Mesendoderm (in vitro differentiated cells): ENCODE measurements around the gene PHKG1.
"Not testable (repeated sequence)": the region's sequence is repeated elsewhere in the genome, so short reads cannot be mapped to it uniquely, and the experiment has no call there.

ENCODE experiments used
- DNase-seq: peaks from one replicate; pipeline ENCODE4 v3.0.0; 2013
- H2AK5ac ChIP-seq: 2 replicates; pipeline ENCODE4 v1.6.1; 2013; ENCODE audit warnings: low read length, inconsistent platforms
- H2BK120ac ChIP-seq: 2 replicates; pipeline ENCODE4 v1.6.1; 2013; ENCODE audit warnings: low read depth, mild to moderate bottlenecking, low read length, moderate library complexity, mixed read lengths
- H2BK15ac ChIP-seq: replicated peaks from 2 replicates; pipeline ENCODE4 v1.6.1; 2013; ENCODE audit warnings: low read depth, mild to moderate bottlenecking, moderate library complexity
- H2BK5ac ChIP-seq: 2 replicates; pipeline ENCODE4 v1.6.1; 2013; ENCODE audit warnings: low read length, inconsistent platforms
- H3K18ac ChIP-seq: 2 replicates; pipeline ENCODE4 v1.6.1; 2013; ENCODE audit warnings: mild to moderate bottlenecking, low read length, mixed read lengths
- H3K23ac ChIP-seq: one replicate; pipeline ENCODE4 v1.6.1; 2013; ENCODE audit warnings: low read length
- H3K27ac ChIP-seq: 2 replicates; pipeline ENCODE4 v1.5.1; 2013; ENCODE audit warnings: low read depth, mild to moderate bottlenecking, inconsistent platforms, low read length, moderate library complexity
- H3K27me3 ChIP-seq: 2 replicates; pipeline ENCODE4 v1.6.1; 2013; ENCODE audit warnings: low read length, control low read depth, mild to moderate bottlenecking, inconsistent platforms; ENCODE audit not compliant: insufficient read depth, poor library complexity
- H3K36me3 ChIP-seq: 2 replicates; pipeline ENCODE4 v1.6.1; 2013; ENCODE audit warnings: low read length, inconsistent platforms; ENCODE audit not compliant: control insufficient read depth, insufficient read depth
- H3K4ac ChIP-seq: one replicate; pipeline ENCODE4 v1.6.1; 2013; ENCODE audit warnings: low read depth, mild to moderate bottlenecking, low read length, moderate library complexity
- H3K4me1 ChIP-seq: 2 replicates; pipeline ENCODE4 v1.6.1; 2013; ENCODE audit warnings: low read depth, low read length, inconsistent platforms; ENCODE audit not compliant: control insufficient read depth
- H3K4me2 ChIP-seq: 2 replicates; pipeline ENCODE4 v1.6.1; 2013; ENCODE audit warnings: low read length
- H3K4me3 ChIP-seq: 2 replicates; pipeline ENCODE4 v1.5.1; 2013; ENCODE audit warnings: mild to moderate bottlenecking, low read length
- H3K56ac ChIP-seq: one replicate; pipeline ENCODE4 v1.6.1; 2013; ENCODE audit warnings: low read length
- H3K79me1 ChIP-seq: 2 replicates; pipeline ENCODE4 v1.6.1; 2013; ENCODE audit warnings: low read length, inconsistent platforms
- H3K79me2 ChIP-seq: 2 replicates; pipeline ENCODE4 v1.6.1; 2013; ENCODE audit warnings: mild to moderate bottlenecking, low read length; ENCODE audit not compliant: control insufficient read depth, insufficient read depth
- H3K9ac ChIP-seq: 2 replicates; pipeline ENCODE4 v1.6.1; 2013; ENCODE audit warnings: low read length, inconsistent platforms
- H4K5ac ChIP-seq: one replicate; pipeline ENCODE4 v1.6.1; 2013; ENCODE audit warnings: low read length
- H4K8ac ChIP-seq: one replicate; pipeline ENCODE4 v1.6.1; 2013; ENCODE audit warnings: low read depth, mild to moderate bottlenecking, control low read depth, low read length, moderate library complexity
- WGBS: extraction: QIAGEN DNeasy Blood & Tissue Kit; methylation state at CpG from one replicate; pipeline ENCODE4 v1.1.7; 2013; ENCODE audit warnings: low lambda C conversion rate, missing lambda C conversion rate; ENCODE audit not compliant: insufficient coverage; ENCODE audit errors: extremely low coverage; 5-methylcytosine and 5-hydroxymethylcytosine counted together

Gene PHKG1

DNA sequence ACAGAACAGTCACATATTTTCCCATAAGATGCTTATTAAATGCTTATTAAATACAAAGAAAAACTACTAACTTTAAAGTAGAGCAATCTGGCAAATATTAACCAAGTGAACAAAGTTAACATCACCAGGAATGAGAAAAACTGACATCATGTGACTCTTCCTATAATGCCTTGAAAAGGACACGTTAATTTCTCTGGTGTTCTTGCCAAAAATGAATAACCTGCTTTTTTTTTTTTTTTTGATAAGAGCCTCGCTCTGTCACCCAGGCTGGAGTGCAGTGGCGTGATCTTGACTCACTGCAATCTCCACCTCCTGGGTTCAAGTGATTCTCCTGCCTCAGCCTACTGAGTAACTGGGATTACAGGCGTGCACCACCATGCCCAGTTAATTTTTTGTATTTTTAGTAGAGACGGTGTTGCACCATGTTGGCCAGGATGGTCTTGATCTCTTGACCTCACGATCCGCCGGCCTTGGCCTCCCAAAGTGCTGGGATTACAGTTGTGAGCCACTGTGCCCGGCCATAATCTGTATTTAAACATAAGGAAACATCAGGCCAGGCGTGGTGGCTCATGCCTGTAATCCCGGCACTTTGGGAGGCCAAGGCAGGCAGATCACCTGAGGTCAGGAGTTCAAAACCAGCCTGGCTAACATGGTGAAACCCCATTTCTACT, 45.2 kb downstream of the PHKG1 start:
- H3K27me3 ChIP-seq, H3K23ac ChIP-seq, H3K36me3 ChIP-seq, H3K4me1 ChIP-seq, H4K5ac ChIP-seq, H2BK120ac ChIP-seq, H2BK15ac ChIP-seq, H3K4me2 ChIP-seq, H3K56ac ChIP-seq, H3K79me1 ChIP-seq, H3K4me3 ChIP-seq, H4K8ac ChIP-seq, H3K4ac ChIP-seq, H2BK5ac ChIP-seq, DNase-seq, H3K9ac ChIP-seq, H3K18ac ChIP-seq, H2AK5ac ChIP-seq, H3K27ac ChIP-seq: not testable (repeated sequence)
- peaks cover 19% of the 10 kb centered on the region for H3K79me2 ChIP-seq
- no CpG with 5 or more reads among the region's 11 CpGs for WGBS

DNA sequence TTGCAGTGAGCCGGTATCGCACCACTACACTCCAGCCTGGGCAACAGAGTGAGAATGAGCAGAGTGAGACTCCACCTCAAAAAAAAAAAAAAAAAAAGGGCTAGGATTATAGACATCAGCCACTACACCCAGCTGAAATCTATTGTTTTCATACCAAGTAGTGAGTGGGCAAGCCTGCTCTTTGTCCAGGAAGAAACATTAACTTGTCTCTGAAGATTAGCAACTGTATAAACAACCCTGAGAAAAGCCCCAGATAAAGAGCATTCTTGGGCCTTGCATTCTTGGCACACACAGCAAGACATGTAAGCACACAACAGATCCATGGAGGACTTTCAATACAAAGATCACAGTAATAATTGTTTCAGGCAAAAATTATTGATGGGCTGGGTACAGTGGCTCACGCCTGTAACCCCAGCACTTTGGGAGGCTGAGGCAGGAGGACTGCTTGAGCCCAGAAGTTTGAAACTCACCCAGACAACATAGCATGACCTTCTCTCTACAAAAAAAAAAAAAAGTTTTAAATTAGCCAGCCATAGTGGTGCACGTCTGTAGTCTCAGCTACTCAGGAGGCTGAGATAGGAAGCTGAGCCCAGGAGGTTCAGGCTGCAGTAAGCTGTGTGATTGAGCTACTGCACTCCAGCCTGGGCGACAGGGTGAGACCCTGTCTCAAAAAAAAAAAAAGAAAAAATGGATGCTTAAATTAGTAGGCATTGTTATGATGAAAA, 45.9 kb downstream of the PHKG1 start:
- no peak overlapping the region for H3K27ac ChIP-seq
- no CpG with 5 or more reads among the region's 5 CpGs for WGBS
- H2BK15ac ChIP-seq = no peak overlapping the region
- no peak overlapping the region for H3K23ac ChIP-seq
- no peak overlapping the region for H3K56ac ChIP-seq
- H2BK120ac ChIP-seq = no peak overlapping the region
- H2BK5ac ChIP-seq = no peak overlapping the region
- H4K5ac ChIP-seq = no peak overlapping the region
- H3K36me3 ChIP-seq = no peaks in the 10 kb centered on the region
- no peak overlapping the region for H3K9ac ChIP-seq
- peaks cover 2% of the 10 kb centered on the region for H3K4me1 ChIP-seq
- H3K4me2 ChIP-seq = no peak overlapping the region
- H3K27me3 ChIP-seq = no peaks in the 10 kb centered on the region
- peaks cover 12% of the 10 kb centered on the region for H3K79me2 ChIP-seq
- no peak overlapping the region for H3K4me3 ChIP-seq
- DNase-seq = no peak
- H3K79me1 ChIP-seq = no peaks in the 10 kb centered on the region
- no peak overlapping the region for H3K18ac ChIP-seq
- H4K8ac ChIP-seq = no peak overlapping the region
- no peak overlapping the region for H3K4ac ChIP-seq
- H2AK5ac ChIP-seq = no peak overlapping the region

DNA sequence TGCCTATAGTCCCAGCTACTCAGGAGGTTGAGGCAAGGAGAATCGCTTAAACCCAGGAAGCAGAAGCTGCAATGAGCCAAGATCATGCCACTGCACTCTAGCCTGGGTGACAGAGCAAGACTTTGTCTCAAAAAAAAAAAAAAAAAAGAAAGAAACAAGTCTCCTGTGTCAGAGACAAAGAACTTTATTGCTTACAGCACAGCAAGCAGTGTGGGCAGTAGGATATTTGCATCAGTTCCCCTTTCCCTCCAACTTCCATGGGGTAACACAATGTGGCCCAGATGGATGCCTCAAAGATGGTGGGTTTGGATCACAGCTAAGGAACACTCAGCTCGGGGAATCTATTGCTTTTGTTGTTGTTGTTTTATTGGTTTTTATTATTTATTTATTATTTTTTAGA, 47.0 kb downstream of the PHKG1 start:
- not testable (repeated sequence) for H3K79me1 ChIP-seq, H3K4me1 ChIP-seq, H3K4ac ChIP-seq, H2BK120ac ChIP-seq, DNase-seq, H3K27me3 ChIP-seq, H2BK15ac ChIP-seq, H3K23ac ChIP-seq, H3K56ac ChIP-seq, H3K36me3 ChIP-seq, H3K4me3 ChIP-seq, H3K18ac ChIP-seq, H3K27ac ChIP-seq, H3K79me2 ChIP-seq, H4K5ac ChIP-seq, H2AK5ac ChIP-seq, H3K4me2 ChIP-seq, H4K8ac ChIP-seq, H2BK5ac ChIP-seq, H3K9ac ChIP-seq
- WGBS = no CpG with 5 or more reads among the region's 2 CpGs

DNA sequence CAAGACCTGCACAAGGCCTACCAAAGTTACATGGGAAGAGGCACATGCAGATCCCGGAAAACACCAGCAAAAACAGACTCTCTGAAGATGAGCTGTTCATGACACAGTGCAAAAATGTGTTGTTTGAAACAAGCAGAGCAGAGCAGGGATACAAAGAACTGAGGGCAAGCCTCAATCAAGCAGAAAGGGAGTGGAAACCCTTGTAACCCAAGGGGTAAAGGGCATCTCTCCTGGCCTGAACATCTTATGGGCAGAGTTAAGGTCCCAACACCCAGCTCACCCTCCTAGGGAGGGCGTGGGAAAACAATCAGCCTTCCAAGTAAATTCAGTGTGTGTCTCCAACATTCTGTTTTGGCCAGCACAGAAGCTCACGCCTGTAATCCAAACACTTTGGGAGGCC, 52.0 kb downstream of the PHKG1 start:
- H3K27ac ChIP-seq = no peak overlapping the region
- no peak overlapping the region for H3K9ac ChIP-seq
- H4K5ac ChIP-seq = no peak overlapping the region
- H3K4ac ChIP-seq = no peak overlapping the region
- H3K23ac ChIP-seq = no peak overlapping the region
- no peaks in the 10 kb centered on the region for H3K79me1 ChIP-seq
- no peak overlapping the region for H2BK120ac ChIP-seq
- H3K27me3 ChIP-seq = peaks cover 2% of the 10 kb centered on the region
- H3K36me3 ChIP-seq = no peaks in the 10 kb centered on the region
- H3K18ac ChIP-seq = no peak overlapping the region
- no peak overlapping the region for H2BK15ac ChIP-seq
- no peak overlapping the region for H2AK5ac ChIP-seq
- no peaks in the 10 kb centered on the region for H3K79me2 ChIP-seq
- WGBS = no CpG with 5 or more reads among the region's 3 CpGs
- H3K4me3 ChIP-seq = no peak overlapping the region
- no peak overlapping the region for H4K8ac ChIP-seq
- DNase-seq = no peak
- no peak overlapping the region for H3K56ac ChIP-seq
- no peak overlapping the region for H2BK5ac ChIP-seq
- no peaks in the 10 kb centered on the region for H3K4me1 ChIP-seq
- H3K4me2 ChIP-seq = no peak overlapping the region

DNA sequence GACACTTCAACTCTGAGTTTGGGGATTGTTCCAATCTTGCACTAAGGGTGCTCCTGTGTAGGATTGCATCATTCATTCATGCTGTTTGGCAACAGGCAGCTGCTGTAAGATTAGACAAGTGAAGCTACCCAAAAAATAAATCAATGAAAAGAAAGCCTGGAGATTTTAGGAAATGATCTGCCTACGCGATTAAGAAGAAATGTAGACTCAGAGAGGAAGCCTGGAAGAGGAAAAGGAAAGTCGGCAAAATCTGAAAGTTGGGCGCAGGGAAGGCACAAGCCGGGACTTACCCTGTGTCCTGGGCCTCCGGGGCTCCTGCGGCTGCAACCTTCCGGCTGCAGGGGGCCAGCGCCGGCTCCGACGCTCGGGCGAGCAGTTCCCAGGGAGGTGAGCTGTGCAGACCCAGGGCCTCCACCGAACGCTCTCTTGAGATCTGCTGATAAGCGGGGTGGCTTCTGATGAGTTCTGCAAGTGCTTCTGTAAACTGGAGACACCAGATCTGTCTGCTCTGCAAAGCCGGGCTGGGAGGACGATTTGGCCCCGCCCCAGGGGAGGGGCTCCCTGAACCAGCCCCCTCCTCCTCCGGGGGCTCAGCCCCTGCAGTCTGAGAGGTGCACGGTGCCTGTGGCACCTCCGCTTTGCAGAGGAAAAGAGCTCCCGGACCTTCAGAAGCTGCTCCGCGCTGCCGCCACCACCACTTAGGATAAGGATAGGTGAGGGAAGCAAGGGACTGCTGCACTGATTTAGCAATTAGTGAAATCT, 58.9 kb downstream of the PHKG1 start:
- H2BK15ac ChIP-seq = no peak overlapping the region
- peak overlapping the region; percentile 81 for H3K56ac ChIP-seq
- H3K79me1 ChIP-seq = peaks cover 4% of the 10 kb centered on the region
- peaks cover 2% of the 10 kb centered on the region for H3K36me3 ChIP-seq
- WGBS = no CpG with 5 or more reads among the region's 27 CpGs
- no peak overlapping the region for H2AK5ac ChIP-seq
- peak overlapping the region; percentile 88 for H3K27ac ChIP-seq
- H2BK5ac ChIP-seq = no peak overlapping the region
- peak overlapping the region; percentile 56 for H3K4me2 ChIP-seq
- no peak overlapping the region for H4K8ac ChIP-seq
- peak; percentile 98 for DNase-seq
- H3K27me3 ChIP-seq = no peaks in the 10 kb centered on the region
- H3K4ac ChIP-seq = no peak overlapping the region
- no peaks in the 10 kb centered on the region for H3K4me1 ChIP-seq
- H3K4me3 ChIP-seq = peak overlapping the region; percentile 38
- H4K5ac ChIP-seq = no peak overlapping the region
- H3K79me2 ChIP-seq = peaks cover 6% of the 10 kb centered on the region
- H3K23ac ChIP-seq = no peak overlapping the region
- no peak overlapping the region for H2BK120ac ChIP-seq
- H3K18ac ChIP-seq = peak overlapping the region; percentile 85
- H3K9ac ChIP-seq = peak overlapping the region; percentile 68
